ENCODE data around the gene ST6GAL2. TPM values are rescaled to one million over a fixed set of nuclear protein-coding genes. Genes with fewer than 3 reads are reported as not detected.

ST6GAL2 gene
- polyA plus RNA-seq, 1 of the 3 experiments (the other 2 are of a cell fraction): 0.77 TPM

- CTCF ChIA-PET: no interaction called here
- Histone ChIP-seq H3K9ac (no peak overlapping the region), H3K79me2 (ENCODE audit: insufficient read depth) (no peaks in the 10 kb centered on the region), H3K36me3 (replicated peaks in 1 of 2; ENCODE audit: control insufficient read depth in 1 of 2, insufficient read depth in 2 of 2, low read length in 1 of 2) (no peaks in the 10 kb centered on the region), H3K4me1 (ENCODE audit: control insufficient read depth in 1 of 2, insufficient read depth in 2 of 2, low read depth in 1 of 2, low read length in 1 of 2) (no peaks in the 10 kb centered on the region), H3K9me2 (no peaks in the 10 kb centered on the region), H3K4me2 (no peak overlapping the region), H3F3A (replicated peaks; ENCODE audit: insufficient read depth) (no peaks in the 10 kb centered on the region), H3K27ac (ENCODE audit: low read depth in 2 of 2, low read length in 1 of 2) (no peak overlapping the region), H3K9me3 (no peaks in the 10 kb centered on the region), H3K4me3 (ENCODE audit: low read depth in 2 of 2, low read length in 1 of 2) (no peak overlapping the region), H2AFZ (ENCODE audit: low read depth) (no peak overlapping the region), H3K27me3 (ENCODE audit: insufficient read depth) (no peaks in the 10 kb centered on the region), H4K20me1 (ENCODE audit: insufficient read depth) (no peaks in the 10 kb centered on the region)
- POLR2A ChIA-PET: no interaction called here
- no peak for TF ChIP-seq JUND (IDR thresholded peaks at IDR 0.05)
- TF ChIP-seq ZBTB33 (IDR thresholded peaks at IDR 0.05; ENCODE audit: borderline replicate concordance, low read depth): no peak
- TF ChIP-seq CHD2 (IDR thresholded peaks at IDR 0.05; ENCODE audit: low read length, partially characterized antibody): no peak
- no peak for TF ChIP-seq POLR2AphosphoS5 (IDR thresholded peaks at IDR 0.05; ENCODE audit: low read depth, low read length)
- TF ChIP-seq NRF1 (IDR thresholded peaks at IDR 0.05; ENCODE audit: low read depth, low read length): no peak
- TF ChIP-seq TEAD4 (IDR thresholded peaks at IDR 0.05; ENCODE audit: borderline replicate concordance, insufficient read depth): no peak
- TF ChIP-seq FOXJ3 (CRISPR knock-in tag; IDR thresholded peaks at IDR 0.05): no peak
- TF ChIP-seq RXRA (IDR thresholded peaks at IDR 0.05; ENCODE audit: borderline replicate concordance, low read depth): no peak
- 53% methylated on average over 1 of the region's 1 CpG for WGBS (ENCODE audit: low lambda C conversion rate)
- no peak for DNase-seq
These were observed 33.0 kb upstream of the ST6GAL2 start for GRCh38 chr2:106919012-106919411.

GRCh38 chr2:106904242-106904641 is 18.3 kb upstream of the ST6GAL2 start:
- H3K4me3 ChIP-seq (ENCODE audit: low read depth in 2 of 2, low read length in 1 of 2): no peak overlapping the region
- no peaks in the 10 kb centered on the region for H3K4me1 ChIP-seq (ENCODE audit: control insufficient read depth in 1 of 2, insufficient read depth in 2 of 2, low read depth in 1 of 2, low read length in 1 of 2)
- H3F3A ChIP-seq (replicated peaks; ENCODE audit: insufficient read depth): no peaks in the 10 kb centered on the region
- H3K9me2 ChIP-seq: no peaks in the 10 kb centered on the region
- H2AFZ ChIP-seq (ENCODE audit: low read depth): no peak overlapping the region
- no peak overlapping the region for H3K9ac ChIP-seq
- H3K27ac ChIP-seq (ENCODE audit: low read depth in 2 of 2, low read length in 1 of 2): no peak overlapping the region
- no peaks in the 10 kb centered on the region for H4K20me1 ChIP-seq (ENCODE audit: insufficient read depth)
- no peak for TF ChIP-seq TAF1 (IDR thresholded peaks at IDR 0.05; ENCODE audit: borderline replicate concordance, low read depth, low read length)
- no peak for TF ChIP-seq RFX5 (IDR thresholded peaks at IDR 0.05; ENCODE audit: low read length)
- TF ChIP-seq CTCF (IDR thresholded peaks at IDR 0.05): no peak
- no peak for TF ChIP-seq TEAD4 (IDR thresholded peaks at IDR 0.05; ENCODE audit: borderline replicate concordance, insufficient read depth)
- no peak for TF ChIP-seq TCF12 (IDR thresholded peaks at IDR 0.05)
- no peak for TF ChIP-seq GABPA (IDR thresholded peaks at IDR 0.05; ENCODE audit: low read depth)
- no peak for TF ChIP-seq PBX3 (IDR thresholded peaks at IDR 0.05)
- TF ChIP-seq SMC3 (IDR thresholded peaks at IDR 0.05; ENCODE audit: low read depth, low read length): no peak
- TF ChIP-seq FOXM1 (IDR thresholded peaks at IDR 0.05; ENCODE audit: low read depth): no peak
- TF ChIP-seq RXRA (IDR thresholded peaks at IDR 0.05; ENCODE audit: borderline replicate concordance, low read depth): no peak
- TF ChIP-seq ELF1 (IDR thresholded peaks at IDR 0.05): no peak
- TF ChIP-seq USF1 (IDR thresholded peaks at IDR 0.05; ENCODE audit: borderline replicate concordance, low read depth): no peak
- TF ChIP-seq POLR2AphosphoS5 (IDR thresholded peaks at IDR 0.05; ENCODE audit: low read depth, low read length): no peak
- no peak for TF ChIP-seq MAX (IDR thresholded peaks at IDR 0.05; ENCODE audit: low read depth)
- TF ChIP-seq ZBTB33 (IDR thresholded peaks at IDR 0.05; ENCODE audit: borderline replicate concordance, low read depth): no peak
- no peaks in the 10 kb centered on the region for H3K36me3 ChIP-seq (replicated peaks in 1 of 2; ENCODE audit: control insufficient read depth in 1 of 2, insufficient read depth in 2 of 2, low read length in 1 of 2)
- no peaks in the 10 kb centered on the region for H3K9me3 ChIP-seq
- ChIA-PET POLR2A (no interaction called here), CTCF (no interaction called here)
- no peak for DNase-seq
- H3K27me3 ChIP-seq (ENCODE audit: insufficient read depth): no peaks in the 10 kb centered on the region
- 41% methylated on average over 2 of the region's 2 CpGs for WGBS (ENCODE audit: low lambda C conversion rate)
- H3K4me2 ChIP-seq: no peak overlapping the region
- H3K79me2 ChIP-seq (ENCODE audit: insufficient read depth): no peaks in the 10 kb centered on the region
